Activated CD4-positive, alpha-beta T cell treated with anti-CD3 and anti-CD28 coated beads for 1 hour (primary cell): ENCODE results near the gene SLC37A4.
A peak's percentile ranks its signal among the peaks of the same experiment; 100 is the strongest.
"Not testable (repeated sequence)": the region's sequence is repeated elsewhere in the genome, so short reads cannot be mapped to it uniquely, and the experiment has no call there.

Source experiments
- DNase-seq: peaks from one replicate; pipeline ENCODE4 v3.0.0-alpha.2; 2020

SLC37A4 gene

DNA sequence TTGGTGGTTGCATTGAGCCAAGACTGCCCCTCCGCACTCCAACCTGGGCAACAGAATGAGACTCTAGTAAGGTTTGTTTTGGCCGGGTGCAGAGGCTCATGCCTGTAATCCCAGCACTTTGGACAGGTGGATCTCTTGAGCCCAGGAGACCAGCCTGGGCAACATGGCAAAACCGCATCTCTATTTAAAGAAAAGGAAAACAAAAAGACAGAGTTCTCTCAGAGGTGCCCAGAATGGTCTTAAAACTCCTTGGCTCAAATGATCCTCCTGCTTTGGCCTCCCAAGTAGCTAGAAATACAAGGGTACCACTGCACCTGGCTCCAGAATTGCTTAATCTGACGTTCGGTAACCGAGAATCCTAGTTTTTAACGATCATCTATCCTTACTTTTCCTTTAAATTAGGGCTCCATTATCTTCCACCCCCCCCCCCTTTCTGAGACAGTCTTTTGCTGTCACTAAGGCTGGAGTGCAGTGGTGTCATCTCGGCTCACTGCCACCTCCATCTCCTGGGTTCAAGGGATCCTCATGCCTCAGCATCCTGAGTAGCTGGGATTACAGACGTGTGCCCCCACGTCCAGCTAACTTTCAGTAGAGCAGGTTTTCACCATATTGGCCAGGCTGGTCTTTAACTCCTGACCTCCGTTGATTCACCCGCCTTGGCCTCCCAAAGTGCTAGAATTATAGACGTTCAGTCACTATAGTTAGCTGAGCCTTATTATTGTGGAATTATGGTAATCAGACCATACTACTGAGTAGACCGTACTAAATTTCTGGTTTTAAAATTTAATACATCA is 14.3 kb downstream of the SLC37A4 start:
- DNase-seq = no peak

DNA sequence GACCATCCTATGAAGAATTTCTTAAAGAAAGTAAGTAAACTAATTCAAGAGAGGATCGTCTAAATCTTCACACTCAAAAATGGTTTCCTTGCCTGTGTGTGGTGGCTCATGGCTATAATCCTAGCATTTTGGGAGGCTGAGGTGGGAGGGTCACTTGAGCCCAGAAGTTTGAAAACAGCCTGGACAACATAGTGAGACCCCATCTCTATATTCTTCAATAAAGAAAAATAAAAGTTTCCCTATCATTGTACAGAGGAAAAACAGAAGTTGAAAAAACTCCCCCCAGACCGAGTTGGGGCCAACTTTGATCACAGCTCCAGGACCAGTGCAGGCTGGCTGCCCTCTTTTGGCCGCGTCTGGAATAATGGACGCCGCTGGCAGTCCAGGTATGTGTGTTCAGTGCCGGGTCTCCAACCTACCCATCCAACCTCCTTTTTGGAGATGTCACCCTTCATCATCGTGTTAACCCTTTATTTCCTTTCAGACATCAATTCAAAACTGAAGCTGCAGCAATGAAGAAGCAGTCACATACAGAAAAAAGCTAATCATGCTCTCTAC is 15.5 kb downstream of the SLC37A4 start:
- no peak for DNase-seq

DNA sequence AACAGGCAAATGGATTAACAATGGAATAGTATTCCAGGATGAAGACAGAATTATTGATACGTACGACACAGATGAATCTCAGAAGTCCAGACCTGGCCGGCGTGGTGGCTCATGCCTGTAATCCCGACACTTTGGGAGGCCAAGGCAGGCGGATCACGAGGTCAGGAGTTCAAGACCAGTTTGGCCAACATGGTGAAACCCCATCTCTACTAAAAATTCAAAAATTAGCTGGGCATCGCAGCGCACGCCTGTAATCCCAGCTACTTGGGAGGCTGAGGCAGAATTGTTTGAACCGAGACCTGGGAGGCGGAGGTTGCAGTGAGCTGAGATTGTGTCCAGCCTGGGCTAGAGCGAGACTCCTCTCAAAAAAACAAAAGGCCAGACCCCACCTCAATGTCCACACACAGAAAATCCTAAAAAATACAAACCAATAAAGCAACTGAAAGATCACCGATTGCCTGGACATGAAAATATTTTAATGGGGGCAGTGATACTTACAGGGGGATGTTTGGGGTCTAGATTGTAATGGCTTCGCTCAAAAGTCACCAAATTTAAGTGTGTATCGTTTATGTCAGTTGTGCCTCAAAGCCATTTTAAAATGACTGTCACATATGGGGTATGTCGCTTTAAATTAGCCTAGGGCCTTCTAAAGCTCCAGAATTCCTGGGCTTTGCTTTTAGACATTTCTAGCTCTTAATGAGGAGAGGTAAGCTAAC is 16.3 kb downstream of the SLC37A4 start:
- no peak for DNase-seq

DNA sequence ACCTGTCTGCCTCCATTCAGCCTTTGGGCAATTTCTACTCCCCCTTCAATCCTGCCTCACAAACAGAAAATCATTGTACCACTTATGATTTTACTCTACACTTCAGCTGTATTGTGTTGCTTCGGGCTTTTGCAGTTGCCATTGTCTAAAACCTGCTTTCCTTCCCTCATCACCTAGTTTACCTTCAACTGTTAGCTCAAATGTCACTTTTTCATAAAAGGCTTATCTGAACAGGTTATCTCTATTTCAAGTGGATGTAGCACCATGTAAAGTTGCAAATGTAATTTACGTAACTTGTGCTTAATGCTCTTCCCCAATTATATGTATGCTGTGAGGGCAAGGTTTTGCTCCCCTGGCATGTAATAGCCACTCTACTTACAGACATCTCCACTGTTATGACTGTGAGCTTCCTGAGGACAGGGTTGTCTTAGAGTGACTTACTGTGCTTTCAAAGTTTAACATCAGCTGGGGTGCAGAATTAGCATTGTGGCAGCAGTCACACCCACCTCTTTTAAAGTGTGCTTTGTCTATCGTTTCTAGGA is 18.0 kb downstream of the SLC37A4 start:
- no peak for DNase-seq

DNA sequence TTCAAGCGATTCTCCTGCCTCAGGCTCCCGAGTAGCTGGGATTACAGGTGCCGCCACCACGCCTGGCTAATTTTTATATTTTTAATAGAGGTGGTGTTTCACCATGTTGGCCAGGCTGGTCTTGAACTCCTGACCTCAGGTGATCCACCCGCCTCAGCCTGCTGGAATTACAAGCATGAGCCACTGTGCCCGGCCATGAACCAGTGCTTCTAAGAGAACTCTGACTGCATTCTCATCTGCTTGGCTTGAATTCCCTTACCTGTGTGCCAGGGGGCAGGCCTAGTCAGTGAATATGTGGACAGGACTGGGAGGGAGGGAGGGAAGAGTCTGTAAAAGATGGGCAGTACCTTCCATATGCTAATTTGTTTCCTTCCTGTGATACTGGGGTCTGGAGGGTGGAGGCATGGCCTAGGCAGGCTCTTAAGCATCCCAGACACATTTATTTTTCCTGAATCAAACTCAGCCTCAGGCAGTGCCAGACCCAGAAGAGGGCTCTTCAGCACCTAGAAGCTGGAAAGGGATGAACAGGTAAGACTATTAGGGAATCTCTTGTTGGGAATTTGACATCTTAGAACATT is 19.1 kb downstream of the SLC37A4 start:
- DNase-seq = no peak

DNA sequence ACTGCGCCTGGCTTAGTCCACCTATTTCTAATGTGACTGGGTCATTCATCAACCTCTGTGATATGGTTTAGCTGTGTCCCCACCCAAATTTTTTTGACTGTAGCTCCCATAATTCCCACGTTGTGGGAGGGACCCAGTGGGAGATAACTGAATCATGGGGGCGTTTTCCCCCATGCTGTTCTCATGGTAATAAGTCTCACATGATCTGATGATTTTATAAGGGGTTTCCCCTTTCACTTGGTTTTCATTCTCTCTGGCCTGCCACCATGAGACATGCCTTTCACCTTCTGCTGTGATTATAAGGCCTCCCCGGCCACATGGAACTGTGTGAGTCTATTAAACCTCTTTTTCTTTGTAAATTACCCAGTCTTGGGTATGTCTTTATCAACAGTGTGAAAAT is 24.0 kb downstream of the SLC37A4 start:
- no peak for DNase-seq

DNA sequence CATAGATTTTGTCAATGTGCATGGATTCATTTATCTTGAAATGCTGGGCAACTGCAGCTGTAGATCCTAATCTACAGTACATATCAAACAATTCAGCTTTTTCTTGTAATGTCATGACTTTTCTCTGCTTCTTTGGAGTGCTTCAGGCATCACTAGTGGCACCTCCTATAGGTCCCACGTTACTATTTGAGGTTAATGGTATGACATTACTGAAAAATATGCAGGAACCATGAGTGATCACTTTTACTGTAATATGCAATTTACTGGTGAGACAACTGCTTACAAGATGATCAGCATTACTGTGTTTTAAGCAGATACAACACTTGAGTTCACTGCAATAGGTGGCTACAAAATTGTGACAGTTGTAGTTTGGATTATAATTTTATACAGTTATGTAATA is 29.8 kb downstream of the SLC37A4 start:
- DNase-seq = no peak

DNA sequence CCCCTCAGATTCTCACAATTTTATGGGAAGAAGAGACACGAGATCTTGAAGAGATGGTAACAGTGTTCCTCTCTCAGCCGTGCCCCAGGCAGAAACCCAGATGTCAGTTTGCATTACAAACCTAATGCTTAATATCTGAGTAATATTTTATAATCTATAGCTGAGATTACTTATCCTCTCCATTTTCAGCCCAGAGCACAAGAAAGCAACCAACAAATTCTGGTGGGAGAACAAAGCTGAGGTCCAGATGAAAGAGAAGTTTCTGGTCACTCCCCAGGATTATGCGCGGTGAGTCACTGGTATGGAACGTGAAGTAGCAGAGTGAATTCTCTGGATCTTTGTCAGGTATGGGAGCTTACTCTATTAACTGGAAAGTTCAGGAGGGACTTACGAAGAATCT is 31.9 kb downstream of the SLC37A4 start:
- DNase-seq = no peak

DNA sequence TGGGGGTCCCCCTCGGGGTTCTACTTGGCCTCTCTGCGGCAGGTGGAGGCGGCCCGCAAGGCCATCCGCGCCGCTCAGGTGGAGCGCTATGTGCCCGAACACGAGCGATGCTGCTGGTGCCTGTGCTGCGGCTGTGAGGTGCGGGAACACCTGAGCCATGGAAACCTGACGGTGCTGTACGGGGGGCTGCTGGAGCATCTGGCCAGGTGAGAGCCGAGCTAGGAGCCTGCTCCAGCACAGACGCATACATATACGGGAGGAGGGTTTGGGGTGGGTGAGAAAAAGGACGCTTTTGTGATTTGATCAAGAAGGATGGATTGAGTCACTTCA is 32.3 kb downstream of the SLC37A4 start:
- DNase-seq = no peak

DNA sequence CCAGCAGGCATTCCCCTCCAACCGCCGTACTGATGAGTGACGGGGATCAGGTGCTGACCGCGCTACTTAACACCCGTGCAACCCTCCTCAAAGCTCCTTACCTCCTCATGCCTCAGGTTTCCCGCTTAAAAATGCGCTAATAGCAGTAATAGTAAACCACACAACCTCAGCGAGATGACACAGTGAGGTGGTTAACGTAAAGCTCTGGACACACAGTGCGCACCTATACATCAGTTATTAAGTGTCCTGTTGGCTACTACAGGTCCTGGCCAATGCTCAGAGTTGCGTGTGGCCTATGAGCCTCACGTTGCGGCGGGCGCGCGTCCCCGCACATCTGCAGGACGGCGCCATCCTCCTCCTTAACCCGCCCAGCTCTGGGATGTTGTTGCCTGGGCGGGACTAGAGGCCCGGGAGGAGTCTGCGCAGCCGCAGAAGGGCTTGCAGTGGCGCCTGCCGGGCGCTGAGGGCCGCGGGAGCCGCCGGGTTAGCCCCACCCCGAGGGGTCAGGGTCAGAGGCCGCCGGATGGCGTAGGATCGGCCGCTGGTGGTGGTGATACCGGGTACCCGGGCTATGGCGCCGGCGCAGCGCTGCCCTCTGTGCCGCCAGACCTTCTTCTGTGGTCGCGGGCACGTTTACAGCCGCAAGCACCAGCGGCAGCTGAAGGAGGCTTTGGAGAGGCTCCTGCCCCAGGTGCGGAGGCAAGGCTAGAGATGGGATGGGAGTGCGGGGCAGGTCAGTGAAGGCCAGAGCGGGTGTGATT is 32.9 kb downstream of the SLC37A4 start, which contains the start of gene CENATAC:
CENATAC (plus strand) TSS at position 512 of the 761 bp plus-strand sequence; CDS start at position 572, 60 bp downstream.
- peak; percentile 92 for DNase-seq

DNA sequence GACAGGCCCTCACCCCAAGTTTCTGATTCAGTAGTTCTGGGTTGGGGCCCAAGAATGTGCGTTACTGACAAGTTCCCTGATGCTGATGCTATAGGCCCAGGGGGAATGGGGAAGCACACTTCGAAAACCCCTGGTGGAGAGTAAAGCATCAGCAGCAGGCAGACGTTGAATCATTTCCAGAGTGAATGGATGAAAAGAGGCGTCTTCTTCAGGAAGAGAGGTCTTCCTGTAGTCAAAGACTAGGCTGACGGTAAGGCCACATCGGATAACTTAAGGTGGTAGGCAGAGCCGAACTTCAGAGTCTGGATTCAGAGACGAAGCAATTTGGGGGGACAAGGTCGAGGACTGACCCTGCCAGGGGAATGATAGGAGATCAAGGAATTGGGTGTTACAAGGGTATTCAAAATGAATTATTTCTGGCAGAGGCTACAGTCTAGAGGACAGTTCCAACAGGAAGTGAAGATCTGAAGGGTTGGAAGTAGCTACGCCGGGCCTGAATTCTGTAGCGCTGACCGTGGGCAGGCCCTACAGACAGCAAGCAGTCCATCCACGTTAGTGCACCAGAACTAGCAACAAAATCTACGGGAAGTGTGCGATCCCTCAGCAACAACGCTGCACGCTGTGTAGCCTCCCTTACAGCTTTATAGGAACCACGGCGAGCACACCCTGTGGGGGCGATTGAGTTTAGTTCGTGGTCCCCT is 33.6 kb downstream of the SLC37A4 start:
- DNase-seq = no peak

DNA sequence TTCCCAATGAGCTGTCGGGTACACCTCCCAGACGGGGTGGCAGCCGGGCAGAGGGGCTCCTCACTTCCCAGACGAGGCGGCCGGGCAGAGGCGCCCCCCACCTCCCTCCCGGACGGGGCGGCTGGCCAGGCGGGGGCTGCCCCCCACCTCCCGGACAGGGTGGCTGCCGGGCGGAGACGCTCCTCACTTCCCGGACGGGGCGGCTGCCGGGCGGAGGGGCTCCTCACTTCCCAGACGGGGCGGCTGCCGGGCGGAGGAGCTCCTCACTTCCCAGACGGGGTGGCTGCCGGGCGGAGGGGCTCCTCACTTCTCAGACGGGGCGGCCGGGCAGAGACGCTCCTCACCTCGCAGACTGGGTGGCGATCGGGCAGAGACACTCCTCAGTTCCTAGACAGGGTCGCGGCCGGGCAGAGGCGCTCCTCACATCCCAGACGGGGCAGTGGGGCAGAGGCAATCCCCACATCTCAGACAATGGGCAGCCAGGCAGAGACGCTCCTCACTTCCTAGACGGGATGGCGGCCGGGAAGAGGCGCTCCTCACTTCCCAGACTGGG is 39.1 kb downstream of the SLC37A4 start:
- DNase-seq = not testable (repeated sequence)

DNA sequence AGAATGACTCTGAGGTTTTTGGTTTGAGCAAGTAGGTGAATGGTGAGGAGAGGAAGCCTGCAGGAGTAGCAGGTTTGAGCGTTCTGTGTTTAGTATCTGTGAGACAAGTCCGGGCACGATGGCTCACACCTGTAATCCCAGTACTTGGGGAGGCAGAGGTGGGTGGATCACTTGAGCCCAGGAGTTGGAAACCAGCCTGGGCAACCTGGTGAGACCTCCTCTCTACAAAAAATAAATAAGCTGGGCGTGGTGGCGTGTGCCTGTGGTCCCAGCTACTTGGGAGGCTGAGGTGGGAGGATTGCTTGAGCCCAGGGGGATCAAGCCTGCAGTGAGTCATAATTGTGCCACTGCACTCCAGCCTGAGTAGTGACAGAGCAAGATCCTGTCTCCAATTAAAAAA is 42.4 kb downstream of the SLC37A4 start:
- DNase-seq = no peak

DNA sequence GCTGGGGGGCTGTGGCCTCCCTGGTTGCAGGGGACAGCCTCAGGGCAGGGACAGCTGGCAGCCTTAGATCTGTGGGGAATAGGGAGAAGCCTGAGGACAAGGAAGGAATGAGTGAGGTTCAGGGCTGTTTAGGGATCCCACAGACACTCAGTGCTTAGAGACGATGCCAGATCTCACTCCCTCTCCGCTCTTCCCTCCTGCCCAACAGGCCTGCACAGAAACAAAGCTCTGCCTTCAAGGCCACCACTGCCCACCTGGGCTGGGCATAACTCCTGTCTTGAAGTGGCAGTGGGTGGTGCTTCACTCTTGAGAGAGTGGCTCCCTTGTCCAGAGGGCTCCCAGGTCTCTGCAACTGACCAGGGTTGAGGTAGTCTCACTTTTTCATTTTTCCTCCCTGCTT is 45.9 kb downstream of the SLC37A4 start:
- no peak for DNase-seq

DNA sequence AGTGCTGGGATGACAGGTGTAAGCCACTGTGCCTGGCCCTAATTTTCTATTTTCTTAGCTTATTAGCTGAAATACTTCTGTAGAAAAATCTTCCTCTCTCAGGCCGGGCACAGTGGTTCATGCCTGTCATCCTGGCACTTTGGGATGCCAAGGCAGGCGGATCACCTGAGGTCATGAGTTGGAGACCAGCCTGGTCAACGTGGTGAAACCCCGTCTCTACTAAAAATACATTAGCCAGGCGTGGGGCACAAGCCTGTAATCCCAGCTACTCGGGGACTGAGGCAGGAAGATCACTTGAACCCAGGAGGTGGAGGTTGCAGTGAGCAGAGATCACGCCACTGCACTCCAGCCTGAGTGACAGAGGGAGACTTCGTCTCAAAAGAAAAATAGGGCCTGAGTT is 46.3 kb downstream of the SLC37A4 start:
- DNase-seq = not testable (repeated sequence)

DNA sequence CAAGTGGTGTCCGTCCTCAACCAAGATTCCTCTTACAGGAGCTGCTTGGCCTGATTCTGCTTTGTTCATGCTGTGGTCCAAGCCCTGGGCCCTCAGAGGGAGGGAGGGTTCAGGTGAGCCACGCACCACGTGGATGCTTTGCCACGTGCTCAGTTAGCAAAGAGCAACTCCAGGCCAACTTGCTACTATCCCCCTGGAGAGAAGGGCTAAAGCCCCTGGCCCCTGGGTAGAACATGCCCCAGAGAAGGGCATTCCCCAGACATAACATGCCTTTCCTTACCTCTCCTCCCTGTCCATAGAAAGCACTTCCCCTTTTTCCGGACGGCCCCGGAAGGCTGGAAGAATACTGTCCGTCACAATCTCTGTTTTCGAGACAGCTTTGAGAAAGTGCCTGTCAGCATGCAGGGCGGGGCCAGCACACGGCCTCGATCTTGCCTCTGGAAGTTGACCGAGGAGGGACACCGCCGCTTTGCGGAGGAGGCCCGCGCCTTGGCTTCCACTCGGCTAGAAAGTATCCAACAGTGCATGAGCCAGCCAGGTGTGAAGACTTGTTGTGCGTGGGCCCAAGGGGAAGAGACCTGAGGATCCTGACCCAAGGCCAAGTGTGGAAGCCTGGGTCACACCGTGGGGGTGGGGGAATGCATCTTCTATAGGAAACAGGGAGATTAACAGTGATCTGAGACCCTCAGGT is 50.3 kb downstream of the SLC37A4 start:
- DNase-seq = no peak

DNA sequence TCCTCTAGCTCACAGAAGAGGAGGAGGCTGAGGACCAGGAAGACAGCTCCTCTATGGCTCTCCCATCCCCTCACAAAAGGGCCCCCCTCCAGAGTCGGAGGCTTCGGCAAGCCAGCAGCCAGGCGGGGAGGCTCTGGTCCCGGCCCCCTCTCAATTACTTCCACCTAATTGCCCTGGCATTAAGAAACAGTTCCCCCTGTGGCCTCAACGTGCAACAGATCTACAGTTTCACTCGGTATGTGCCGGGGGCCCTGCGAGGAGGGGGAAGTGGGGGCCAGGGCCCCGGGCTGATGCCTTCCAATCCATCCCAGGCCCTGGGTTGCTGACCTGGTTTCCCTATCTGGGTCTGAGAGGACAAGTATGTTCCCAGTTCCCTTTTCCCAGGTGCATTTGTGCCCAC is 51.2 kb downstream of the SLC37A4 start:
- no peak for DNase-seq

DNA sequence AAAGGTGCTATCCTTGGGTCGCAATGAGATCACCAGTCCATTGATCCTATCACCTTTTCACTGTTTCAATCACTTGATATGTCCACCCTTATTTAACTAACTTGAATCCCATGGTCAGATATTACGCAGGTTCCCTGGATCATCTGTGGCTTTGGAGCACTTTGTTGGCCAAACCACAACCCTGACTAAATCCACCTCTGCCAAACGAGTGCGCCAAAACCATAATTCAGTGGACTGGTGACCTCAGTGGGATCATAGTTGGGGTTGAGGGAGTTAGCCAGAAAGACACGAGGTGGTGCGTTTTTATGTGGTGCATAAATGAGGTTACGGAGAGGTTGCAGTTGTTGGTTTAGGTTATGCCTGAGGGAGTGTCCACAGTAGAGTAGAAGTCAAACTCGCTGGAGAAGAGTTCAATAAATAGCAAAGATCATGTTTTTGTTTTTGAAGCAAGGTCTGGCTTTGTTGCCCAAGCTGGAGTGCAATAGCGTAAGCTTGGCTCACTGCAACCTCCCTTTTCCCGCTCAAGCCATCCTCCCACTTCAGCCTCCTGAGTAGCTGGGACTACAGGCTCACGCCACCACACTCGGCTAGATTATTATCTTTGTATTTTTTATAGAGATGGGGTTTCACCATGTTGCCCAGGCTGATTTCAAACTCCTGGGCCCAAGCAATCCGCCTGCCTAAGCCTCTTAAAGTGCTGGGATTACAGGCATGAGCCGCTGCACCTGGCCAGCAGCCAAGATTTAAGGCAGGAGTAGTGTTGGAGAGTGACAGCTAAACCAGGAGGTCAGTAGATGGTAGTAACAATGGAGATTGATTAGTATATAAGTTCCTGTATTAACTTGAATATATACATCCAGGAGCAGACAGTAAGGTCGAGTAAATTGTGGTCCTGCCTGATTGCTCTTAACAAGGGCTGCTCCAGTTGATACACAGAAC is 54.6 kb downstream of the SLC37A4 start:
- DNase-seq = no peak
